Activated CD4-positive, alpha-beta T cell treated with anti-CD3 and anti-CD28 coated beads, Interleukin-2, amount 50 U/mL, for 4 hours (primary cell): ENCODE data around the gene TRPT1.

Experiments used
- DNase-seq, 2 experiments: peaks; one replicate each; pipeline ENCODE4 v3.0.0-alpha.2; 2020

TRPT1 gene

GRCh38 chr11:64244107-64244506 is 18.1 kb upstream of the TRPT1 start:
- no peak for DNase-seq

- no peak for DNase-seq
Observed at GRCh38 chr11:64243236-64243854, 17.4 kb upstream of the TRPT1 start.

- DNase-seq = peak; percentile 99 to 100
Observed at GRCh38 chr11:64241491-64242374, 15.7 kb upstream of the TRPT1 start.

- no peak for DNase-seq
Observed at GRCh38 chr11:64241241-64241490, 15.2 kb upstream of the TRPT1 start.

GRCh38 chr11:64240435-64241240 is 14.7 kb upstream of the TRPT1 start, which contains the start of gene FKBP2:
Gene FKBP2, plus strand, starts transcription at chr11:64241095. Its CDS starts 1,293 bp downstream, at chr11:64242388.
- peak; percentile 95 to 97 for DNase-seq

GRCh38 chr11:64239662-64240434 is 13.9 kb upstream of the TRPT1 start:
- no peak for DNase-seq

GRCh38 chr11:64238999-64239398 is 13.0 kb upstream of the TRPT1 start:
- DNase-seq = no peak

- no peak for DNase-seq
Observed at GRCh38 chr11:64238076-64238475, 12.1 kb upstream of the TRPT1 start.

GRCh38 chr11:64237484-64237951 is 11.5 kb upstream of the TRPT1 start:
- no peak for DNase-seq

- no peak for DNase-seq
Observed at GRCh38 chr11:64235437-64236161, 9.6 kb upstream of the TRPT1 start.

GRCh38 chr11:64234647-64235379 is 8.8 kb upstream of the TRPT1 start:
- peak in 1 of 2 experiments; percentile 25 for DNase-seq

GRCh38 chr11:64233913-64234586 is 8.1 kb upstream of the TRPT1 start, which contains the start of gene VEGFB:
Gene VEGFB, plus strand, starts transcription at chr11:64234584. Its CDS starts 250 bp downstream, at chr11:64234834.
- peak; percentile 56 to 61 for DNase-seq

GRCh38 chr11:64232967-64233315 is 7.0 kb upstream of the TRPT1 start:
- no peak for DNase-seq

GRCh38 chr11:64232182-64232966 is 6.4 kb upstream of the TRPT1 start:
- DNase-seq = no peak

- no peak for DNase-seq
Observed at GRCh38 chr11:64231546-64231945, 5.6 kb upstream of the TRPT1 start.

GRCh38 chr11:64230985-64231365 is 5.0 kb upstream of the TRPT1 start:
- DNase-seq = no peak

GRCh38 chr11:64230171-64230984 is 4.4 kb upstream of the TRPT1 start, which contains the start of gene DNAJC4:
Gene DNAJC4, plus strand, starts transcription at chr11:64230548. Its CDS starts 307 bp downstream, at chr11:64230855.
- peak; percentile 77 to 79 for DNase-seq

GRCh38 chr11:64229744-64230170 is 3.8 kb upstream of the TRPT1 start:
- no peak for DNase-seq
